GM18499 (cell line): ENCODE results near the gene ZFTA.
"Not testable (repeated sequence)": the region's sequence is repeated elsewhere in the genome, so short reads cannot be mapped to it uniquely, and the experiment has no call there.

ENCODE experiments used
- ATAC-seq: cut with Tn5 transposase; IDR thresholded peaks from one replicate; pipeline ENCODE4 v1.9.1; 2021; ENCODE audit warnings: moderate number of reproducible peaks; ENCODE audit not compliant: insufficient read depth, unreplicated experiment

The ZFTA gene

GRCh38 chr11:63768237-63769041, at the start of gene ZFTA:
TSS of gene ZFTA (minus strand) at chr11:63768775. CDS start at chr11:63768622, 153 bp downstream.
- no peak for ATAC-seq

DNA sequence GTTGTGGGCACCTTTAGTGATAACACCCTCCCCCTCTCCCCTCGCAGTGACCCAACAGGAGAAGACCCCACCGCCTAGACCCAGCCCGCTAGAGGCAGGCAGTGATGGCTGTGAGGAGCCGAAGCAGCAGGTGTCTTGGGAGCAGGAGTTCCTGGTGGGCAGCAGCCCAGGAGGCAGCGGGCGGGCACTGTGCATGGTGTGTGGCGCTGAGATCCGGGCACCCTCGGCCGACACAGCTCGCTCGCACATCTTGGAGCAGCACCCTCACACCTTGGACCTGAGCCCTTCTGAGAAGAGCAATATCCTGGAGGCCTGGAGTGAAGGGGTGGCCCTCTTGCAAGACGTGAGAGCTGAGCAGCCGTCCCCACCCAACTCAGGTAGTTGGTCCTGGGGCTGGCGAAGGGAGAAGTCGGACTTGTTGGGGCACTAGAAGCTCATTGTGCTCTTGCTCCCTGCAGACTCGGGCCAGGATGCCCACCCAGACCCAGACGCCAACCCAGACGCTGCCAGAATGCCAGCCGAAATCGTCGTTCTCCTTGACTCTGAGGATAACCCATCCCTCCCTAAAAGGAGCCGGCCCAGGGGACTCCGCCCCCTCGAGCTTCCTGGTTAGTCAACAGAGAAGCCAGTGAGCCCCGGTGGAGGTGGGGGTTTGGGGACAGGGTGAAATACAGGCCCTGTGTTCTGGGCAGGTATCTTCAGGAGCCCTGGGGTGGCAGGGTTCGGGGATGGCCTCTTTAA, 49.4 kb upstream of the ZFTA start:
- ATAC-seq, result no peak

- ATAC-seq, result no peak
These were observed 48.2 kb upstream of the ZFTA start for GRCh38 chr11:63816732-63817131.

- no peak for ATAC-seq
These were observed 47.6 kb upstream of the ZFTA start for GRCh38 chr11:63816166-63816565.

GRCh38 chr11:63814383-63814736, 45.8 kb upstream of the ZFTA start:
- ATAC-seq, result no peak

DNA sequence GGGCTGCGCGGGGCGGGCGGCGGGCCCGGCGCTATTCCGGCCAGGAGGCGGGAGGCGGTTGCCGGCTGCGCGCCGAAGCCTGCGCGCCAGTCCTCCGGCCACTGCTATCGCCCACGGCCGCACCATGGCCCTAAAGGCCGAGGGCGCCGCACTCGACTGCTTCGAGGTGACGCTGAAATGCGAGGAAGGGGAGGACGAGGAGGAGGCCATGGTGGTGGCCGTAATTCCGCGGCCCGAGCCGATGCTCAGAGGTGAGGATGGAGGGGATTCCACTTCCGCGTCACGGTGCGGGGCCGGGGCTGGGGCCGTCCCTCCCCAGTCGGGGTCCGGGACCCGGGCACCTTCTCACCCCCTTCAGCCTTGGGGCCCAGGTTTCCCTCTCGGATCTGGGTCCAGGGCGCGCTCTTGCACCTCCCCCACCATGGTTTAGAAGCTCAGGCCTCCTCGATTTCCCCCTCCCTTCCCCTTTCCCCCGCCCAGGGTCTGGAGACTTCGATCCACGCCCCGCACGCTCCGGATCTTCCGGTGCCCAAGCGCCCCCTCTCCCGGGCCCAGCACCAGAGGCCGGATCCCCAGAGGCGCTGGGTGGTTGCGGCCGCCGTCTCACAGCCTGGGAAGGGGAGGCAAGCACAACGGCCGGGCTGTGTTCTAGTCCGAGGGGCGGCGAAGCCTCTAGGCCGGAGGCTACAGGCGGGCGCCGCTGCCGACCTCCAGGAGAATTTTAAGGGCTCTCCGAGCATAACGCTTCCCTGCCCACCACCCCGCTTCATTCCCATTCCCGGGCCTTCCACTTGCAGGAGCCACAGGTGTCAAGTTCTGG, 45.2 kb upstream of the ZFTA start:
- no peak for ATAC-seq

DNA sequence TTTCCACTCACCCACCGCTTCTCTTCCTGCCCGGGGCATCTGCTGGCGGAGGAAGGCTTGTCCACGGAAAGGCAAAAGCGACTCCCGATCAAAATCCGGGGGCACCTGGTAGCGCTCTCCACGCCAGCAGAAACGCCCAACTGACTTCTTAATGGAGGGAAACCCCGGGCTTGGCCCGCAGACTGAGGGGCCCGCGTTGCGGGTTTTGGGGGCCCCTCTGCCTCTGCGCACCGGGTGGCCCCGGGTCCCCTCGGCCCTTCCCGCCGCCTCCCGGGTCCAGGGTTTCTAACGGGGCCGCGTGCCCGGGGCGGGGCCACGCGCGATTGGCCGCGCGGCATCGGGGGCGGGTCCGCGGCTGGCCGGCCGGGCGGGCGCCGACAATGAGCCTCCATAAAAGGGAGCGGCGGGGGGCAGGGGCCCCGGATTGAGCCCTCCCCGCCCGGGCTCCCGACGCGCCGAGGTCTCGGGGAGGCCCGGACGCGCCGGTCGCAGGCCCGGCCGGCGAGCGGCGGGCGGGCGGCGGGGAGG, 44.5 kb upstream of the ZFTA start, which contains the start of gene SPINDOC:
Gene SPINDOC (plus strand): TSS at position 422 of the 528 bp plus-strand sequence. CDS start 231 bp downstream, outside the sequence.
- no peak for ATAC-seq

- ATAC-seq, result no peak
These were observed 42.9 kb upstream of the ZFTA start for GRCh38 chr11:63811522-63811921.

- ATAC-seq, result not testable (repeated sequence)
These were observed 41.8 kb upstream of the ZFTA start for GRCh38 chr11:63810383-63810782.

- ATAC-seq, result no peak
These were observed 37.4 kb upstream of the ZFTA start for GRCh38 chr11:63805844-63806415.

DNA sequence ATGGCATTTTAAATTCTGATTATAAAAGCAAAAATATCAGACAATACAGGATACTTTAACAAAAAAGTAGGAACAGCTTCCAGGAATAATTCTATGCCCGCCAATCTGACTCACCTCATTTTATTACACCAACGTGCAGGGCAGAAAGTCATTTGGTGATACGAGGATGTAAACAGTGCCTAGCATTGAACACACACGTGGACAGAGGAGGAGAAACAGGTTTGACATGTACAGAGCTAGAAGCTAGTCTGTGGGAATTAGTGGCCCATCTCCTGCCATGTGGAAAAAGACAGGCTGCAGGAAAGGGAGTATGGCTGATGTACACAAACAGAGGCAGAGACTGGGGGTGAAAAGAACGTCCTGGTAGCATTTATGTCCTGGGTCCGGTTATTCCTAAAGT, 35.7 kb upstream of the ZFTA start:
- no peak for ATAC-seq

DNA sequence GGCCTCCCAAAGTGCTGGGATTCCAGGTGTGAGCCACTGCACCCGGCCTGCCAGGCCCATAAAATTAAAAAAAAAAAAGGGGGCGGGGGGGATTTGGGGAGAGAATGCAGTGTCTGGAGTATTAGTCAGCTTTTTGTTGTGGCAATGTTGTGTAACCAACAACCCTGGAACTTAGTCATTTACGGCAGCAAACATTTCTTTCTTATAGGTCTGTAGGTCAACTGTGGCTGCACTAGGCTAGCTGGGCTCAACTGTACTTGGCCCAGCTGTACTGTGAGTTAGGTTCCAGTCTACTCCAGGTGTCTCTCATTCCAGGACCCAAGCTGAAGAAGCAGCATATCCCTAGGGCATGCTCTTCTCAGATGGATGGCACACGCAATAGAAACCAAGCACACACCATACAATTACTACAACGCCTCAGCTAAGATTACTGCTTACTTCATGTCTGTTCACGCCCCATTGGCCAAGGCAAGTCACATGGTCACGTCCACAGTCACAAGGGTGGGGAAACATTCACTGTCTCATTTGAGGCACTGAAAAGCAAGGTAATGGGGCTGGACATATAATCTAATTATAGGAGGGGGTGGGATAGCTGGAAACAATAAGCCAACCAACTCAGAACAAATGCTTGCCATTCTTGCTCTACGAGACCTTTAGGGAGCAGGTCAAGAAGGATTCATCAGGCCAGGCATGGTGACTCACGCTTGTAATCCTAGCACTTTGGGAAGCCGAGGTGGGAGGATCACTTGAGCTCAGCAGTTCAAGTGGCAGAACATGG, 34.3 kb upstream of the ZFTA start:
- no peak for ATAC-seq

DNA sequence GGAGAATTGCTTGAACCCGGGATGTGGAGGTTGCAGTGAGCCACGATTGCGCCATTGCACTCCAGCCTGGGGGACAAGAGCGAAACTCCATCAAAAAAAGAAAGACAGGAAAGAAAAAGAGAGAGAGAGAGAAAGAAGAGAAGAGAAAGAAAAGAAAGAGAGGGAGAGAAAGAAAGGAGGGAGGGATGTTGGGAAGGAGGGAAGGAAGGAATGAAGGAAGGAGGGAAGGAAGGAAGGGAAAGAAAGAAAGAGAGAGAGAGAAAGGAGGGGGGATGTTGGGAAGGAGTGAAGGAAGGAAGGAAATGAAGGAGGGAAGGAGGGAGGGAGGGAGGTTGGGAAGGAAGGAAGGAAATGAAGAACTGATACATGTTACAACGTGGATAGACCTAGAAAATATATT, 32.3 kb upstream of the ZFTA start:
- no peak for ATAC-seq

GRCh38 chr11:63795066-63795465, 26.5 kb upstream of the ZFTA start:
- no peak for ATAC-seq

DNA sequence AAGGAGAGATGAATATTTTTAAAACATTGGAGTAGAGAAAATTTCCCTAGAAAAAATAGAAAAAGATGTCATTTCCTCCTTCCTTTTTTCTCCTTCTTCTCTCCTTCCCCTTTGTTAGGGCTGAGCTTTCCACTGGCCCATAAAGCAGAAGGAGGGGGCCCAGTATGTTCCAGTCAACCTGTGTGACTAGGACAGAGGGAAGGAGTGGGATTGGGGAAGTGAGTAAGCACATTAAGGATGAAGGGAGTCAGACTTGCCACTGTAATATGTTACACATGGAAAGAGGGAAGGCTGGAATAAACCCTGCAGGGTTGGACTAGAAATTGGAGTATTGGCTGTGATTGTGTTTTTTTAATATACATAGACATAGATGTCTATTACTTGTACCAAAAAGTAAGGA, 24.6 kb upstream of the ZFTA start:
- no peak for ATAC-seq

- no peak for ATAC-seq
These were observed 23.1 kb upstream of the ZFTA start for GRCh38 chr11:63791495-63792167.

DNA sequence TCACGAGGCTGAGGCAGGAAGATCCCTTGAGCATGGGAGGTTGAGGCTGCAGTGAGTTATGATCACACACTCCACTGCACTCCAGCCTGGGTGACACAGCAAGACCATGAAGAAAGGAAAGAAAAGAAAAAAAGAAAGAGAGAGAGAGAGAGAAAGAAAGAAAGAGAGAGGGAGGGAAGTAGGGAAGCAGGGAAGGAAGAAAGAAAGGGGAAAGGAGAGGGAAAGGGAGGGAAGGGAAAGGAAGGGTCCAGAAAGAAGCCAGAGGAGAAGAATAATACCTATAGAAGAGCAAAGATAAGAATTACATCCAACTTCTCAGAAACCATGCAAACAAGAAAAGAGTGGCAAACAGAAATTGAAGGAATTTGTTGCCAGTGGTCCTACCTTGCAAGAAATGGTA, 17.2 kb upstream of the ZFTA start:
- no peak for ATAC-seq

DNA sequence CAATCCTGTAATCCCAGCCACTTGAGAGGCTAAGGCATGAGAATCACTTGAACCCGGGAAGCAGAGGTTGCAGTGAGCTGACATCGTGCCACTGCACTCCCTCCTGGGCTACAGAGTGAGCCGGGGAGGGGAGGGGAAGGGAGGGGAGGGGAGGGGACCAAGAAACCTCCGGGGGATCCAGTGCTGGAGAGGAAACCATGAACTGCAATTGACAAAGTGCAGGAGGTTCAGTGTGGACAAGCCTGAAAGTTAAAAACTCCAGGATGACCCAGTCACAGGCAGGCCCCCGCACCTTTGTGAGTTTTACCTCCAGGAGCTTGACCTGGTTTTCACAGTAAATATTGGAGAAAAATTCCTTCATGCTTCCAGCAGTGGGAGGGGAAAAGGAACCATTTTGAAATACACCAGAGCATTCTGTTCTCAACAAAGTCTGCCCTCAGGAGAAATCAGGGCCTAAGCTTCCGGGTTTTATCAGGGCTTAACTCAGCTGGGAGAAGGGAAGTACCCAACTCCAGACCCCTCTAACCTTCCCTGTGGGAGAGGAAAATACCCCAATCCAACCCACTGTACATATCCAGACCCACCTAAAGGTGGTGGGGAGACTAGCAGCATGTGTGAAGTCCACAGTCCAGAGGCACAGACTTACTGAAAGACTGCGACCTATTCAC, 15.5 kb upstream of the ZFTA start:
- ATAC-seq, result no peak
